Upper lobe of left lung (tissue), 6 donors: ENCODE results near the gene DGCR8. TPM values are rescaled to one million over a fixed set of nuclear protein-coding genes. Genes with fewer than 3 reads are reported as not detected.

Experiments
- ATAC-seq, 2 donors: fragments of 200-7000 bp; cut with Tn5 transposase; one replicate each; pipeline ENCODE4 v1.9.1; 2022; ENCODE audit warnings: mild to moderate bottlenecking in 2 of 2, moderate library complexity in 2 of 2; ENCODE audit not compliant: low FRiP score in 2 of 2
- DNase-seq, 2 donors: peaks; one replicate each; pipeline ENCODE4 v3.0.0-alpha.2; 2019 to 2020
- H3K27ac ChIP-seq, 4 donors: fragments of 200-600 bp; sonication (generic); one replicate each; pipeline ENCODE4 v1.5.1; 2016 to 2019
- H3K27me3 ChIP-seq, 4 donors: fragments of 200-600 bp; sonication (generic); one replicate each; pipeline ENCODE4 v1.5.1; 2017 to 2019
- H3K36me3 ChIP-seq, 4 donors: fragments of 200-600 bp; sonication (generic); one replicate each; pipeline ENCODE4 v1.5.1; 2016 to 2019
- H3K4me1 ChIP-seq, 4 donors: fragments of 200-600 bp; sonication (generic); one replicate each; pipeline ENCODE4 v1.5.1; 2018 to 2019
- H3K4me3 ChIP-seq, 4 donors: fragments of 200-600 bp; sonication (generic); one replicate each; pipeline ENCODE4 v1.5.1; 2017 to 2019; ENCODE audit warnings: mild to moderate bottlenecking in 2 of 4, moderate library complexity in 1 of 4
- H3K9me3 ChIP-seq, 4 donors: fragments of 200-600 bp; sonication (generic); one replicate each; pipeline ENCODE4 v1.5.1; 2018 to 2019
- EP300 ChIP-seq, 4 donors: sonication (generic); formaldehyde crosslinking; IDR thresholded peaks; one replicate each; pipeline ENCODE4 v1.5.1; 2017; ENCODE audit warnings: antibody characterized with exemption in 4 of 4, control low read depth in 2 of 4
- POLR2A ChIP-seq, 4 donors: fragments of 450-650 bp; IDR thresholded peaks; one replicate each; pipeline ENCODE4 v1.5.1; 2016 to 2017; ENCODE audit warnings: antibody characterized with exemption in 4 of 4, mild to moderate bottlenecking in 2 of 4
- POLR2AphosphoS5 ChIP-seq, 2 donors: sonication (generic); formaldehyde crosslinking; IDR thresholded peaks; one replicate each; pipeline ENCODE4 v1.5.1; 2017; ENCODE audit warnings: antibody characterized with exemption in 2 of 2
- WGBS, 2 donors: methylation state at CpG; one replicate each; pipeline ENCODE4 v1.1.5; 2017 to 2018; 5-methylcytosine and 5-hydroxymethylcytosine counted together
- total RNA-seq, 6 donors: library from RNA; depleted of rRNA in 4 of 6; stranded (reverse); fragments of >200 nt in 4 of 6; gene quantifications; one replicate each; pipeline versions ENCODE4 v1.1.0 to v1.2.1, GENCODE V29; 2016 to 2021
- TF ChIP-seq, protein P1 (sequence below), 6 experiments: fragments of 450-650 bp in 4 of 6; fragments of 200-600 bp in 2 of 6; sonication (generic) in 2 of 6; IDR thresholded peaks; one replicate each; pipeline ENCODE4 v1.5.1; 2016 to 2019; ENCODE audit warnings: antibody characterized with exemption in 6 of 6
- donor health status: DM: no; HTN: no; CAD: no; lungs with moderate emphysema.
- donor health status: DM: no; HTN: yes; CAD: no; lungs with severe emphysema.

DGCR8 gene
- total RNA-seq, 6 donors from 2014 or later, result 27.7 to 95.3 (median 33.1) TPM

DNA sequence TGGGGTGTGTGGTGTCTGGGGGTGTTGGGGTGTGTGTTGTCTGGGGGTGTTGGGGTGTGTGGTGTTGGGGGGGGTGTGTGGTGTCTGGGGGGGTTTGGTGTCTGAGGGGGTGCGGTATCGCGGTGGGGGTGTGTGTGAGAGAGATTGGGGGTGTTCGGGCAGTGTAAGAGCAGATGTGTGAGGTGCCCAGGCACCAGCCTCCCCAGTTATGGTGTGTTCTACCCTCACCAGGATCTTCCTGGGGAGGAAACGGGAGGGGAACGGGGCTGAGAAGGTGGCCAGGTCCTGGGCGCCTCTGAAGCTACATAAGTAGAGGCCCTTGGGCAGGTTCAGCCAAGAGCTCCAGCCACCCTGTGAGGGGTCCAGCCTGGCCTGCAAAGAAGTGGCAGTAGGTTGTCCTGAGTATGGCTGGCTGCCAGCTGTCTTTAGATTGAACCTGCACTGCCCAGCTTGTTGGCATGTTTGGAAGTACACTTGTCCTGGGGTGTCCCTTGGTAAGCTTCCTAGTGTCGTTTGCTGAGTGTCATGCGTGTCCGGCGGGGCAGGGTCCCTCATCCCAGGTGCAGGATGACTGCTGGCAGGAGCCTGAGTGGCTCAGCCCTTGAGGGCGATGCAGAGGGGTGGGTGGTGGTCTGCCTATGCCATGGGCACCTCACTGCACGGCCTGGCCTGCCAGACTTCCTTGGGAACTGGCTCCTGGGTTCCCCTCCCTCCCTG, 43.5 kb downstream of the DGCR8 start:
- Histone ChIP-seq H3K27me3 (no peaks in the 10 kb centered on the region), H3K4me3 (no peak overlapping the region), H3K36me3 (peaks cover 6 to 80% (median 61%) of the 10 kb centered on the region in 4 donors), H3K27ac (no peak overlapping the region), H3K9me3 (no peaks in the 10 kb centered on the region), H3K4me1 (peaks cover 3 to 17% (median 11%) of the 10 kb centered on the region in 4 donors)
- WGBS, 2 donors, result 80 to 90% methylated on average over 4 to 13 of the region's 13 CpGs
- no peak for ATAC-seq
- TF ChIP-seq POLR2AphosphoS5 (IDR thresholded peaks at IDR 0.05) (no peak), EP300 (IDR thresholded peaks at IDR 0.05) (no peak), POLR2A (IDR thresholded peaks at IDR 0.05) (no peak)
- TF ChIP-seq, protein P1, sequence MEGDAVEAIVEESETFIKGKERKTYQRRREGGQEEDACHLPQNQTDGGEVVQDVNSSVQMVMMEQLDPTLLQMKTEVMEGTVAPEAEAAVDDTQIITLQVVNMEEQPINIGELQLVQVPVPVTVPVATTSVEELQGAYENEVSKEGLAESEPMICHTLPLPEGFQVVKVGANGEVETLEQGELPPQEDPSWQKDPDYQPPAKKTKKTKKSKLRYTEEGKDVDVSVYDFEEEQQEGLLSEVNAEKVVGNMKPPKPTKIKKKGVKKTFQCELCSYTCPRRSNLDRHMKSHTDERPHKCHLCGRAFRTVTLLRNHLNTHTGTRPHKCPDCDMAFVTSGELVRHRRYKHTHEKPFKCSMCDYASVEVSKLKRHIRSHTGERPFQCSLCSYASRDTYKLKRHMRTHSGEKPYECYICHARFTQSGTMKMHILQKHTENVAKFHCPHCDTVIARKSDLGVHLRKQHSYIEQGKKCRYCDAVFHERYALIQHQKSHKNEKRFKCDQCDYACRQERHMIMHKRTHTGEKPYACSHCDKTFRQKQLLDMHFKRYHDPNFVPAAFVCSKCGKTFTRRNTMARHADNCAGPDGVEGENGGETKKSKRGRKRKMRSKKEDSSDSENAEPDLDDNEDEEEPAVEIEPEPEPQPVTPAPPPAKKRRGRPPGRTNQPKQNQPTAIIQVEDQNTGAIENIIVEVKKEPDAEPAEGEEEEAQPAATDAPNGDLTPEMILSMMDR (IDR thresholded peaks at IDR 0.05), result no peak
- DNase-seq, result peak in 1 of 2 donors; percentile 36

DNA sequence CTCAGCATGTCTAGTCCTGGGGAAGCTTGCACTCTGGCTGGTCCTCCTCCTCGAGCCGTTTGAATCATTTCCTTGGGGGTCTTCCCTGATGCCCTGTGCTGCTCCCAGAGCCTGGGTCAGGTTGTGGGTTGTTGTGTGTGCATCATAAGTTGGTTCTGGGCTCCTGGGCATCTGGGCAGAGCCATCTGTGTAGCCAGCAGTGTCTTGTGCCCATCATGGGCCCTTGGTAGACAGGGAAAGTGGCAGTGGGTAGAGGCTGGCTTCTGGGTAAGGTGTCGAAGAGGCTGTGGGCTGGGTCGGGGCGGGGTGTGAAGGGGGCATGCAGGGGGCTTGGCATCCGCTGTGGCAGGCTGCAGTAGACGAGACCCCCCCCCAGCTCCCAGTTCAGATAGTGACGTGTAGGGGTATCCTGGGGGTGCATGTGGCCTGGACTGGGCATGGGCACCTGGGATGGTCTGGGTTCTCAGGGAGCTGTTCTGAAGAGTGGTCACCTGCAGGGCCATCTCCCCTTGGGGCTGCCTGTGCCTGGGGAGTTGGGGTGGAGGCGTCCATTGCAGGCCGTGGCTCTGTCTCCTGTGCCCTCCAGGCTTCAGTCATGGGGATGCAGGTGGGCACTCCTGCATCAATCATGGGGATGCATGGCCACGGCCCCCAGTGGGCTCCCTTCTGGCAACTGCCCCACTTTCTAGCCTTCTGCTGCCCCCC, 44.2 kb downstream of the DGCR8 start:
- TF ChIP-seq EP300 (IDR thresholded peaks at IDR 0.05), result no peak
- no peak for TF ChIP-seq POLR2AphosphoS5 (IDR thresholded peaks at IDR 0.05)
- TF ChIP-seq, protein P1 (IDR thresholded peaks at IDR 0.05), result no peak
- TF ChIP-seq POLR2A (IDR thresholded peaks at IDR 0.05), result no peak
- Histone ChIP-seq H3K36me3 (peaks cover 6 to 78% (median 59%) of the 10 kb centered on the region in 4 donors), H3K4me3 (no peak overlapping the region), H3K4me1 (peaks cover 0 to 10% (median 4%) of the 10 kb centered on the region in 4 donors), H3K27ac (no peak overlapping the region), H3K9me3 (no peaks in the 10 kb centered on the region), H3K27me3 (no peaks in the 10 kb centered on the region)
- peak in 1 of 2 donors; percentile 29 for DNase-seq
- WGBS, 2 donors, result 95 to 98% methylated on average over 8 to 10 of the region's 11 CpGs
- ATAC-seq, result no peak

DNA sequence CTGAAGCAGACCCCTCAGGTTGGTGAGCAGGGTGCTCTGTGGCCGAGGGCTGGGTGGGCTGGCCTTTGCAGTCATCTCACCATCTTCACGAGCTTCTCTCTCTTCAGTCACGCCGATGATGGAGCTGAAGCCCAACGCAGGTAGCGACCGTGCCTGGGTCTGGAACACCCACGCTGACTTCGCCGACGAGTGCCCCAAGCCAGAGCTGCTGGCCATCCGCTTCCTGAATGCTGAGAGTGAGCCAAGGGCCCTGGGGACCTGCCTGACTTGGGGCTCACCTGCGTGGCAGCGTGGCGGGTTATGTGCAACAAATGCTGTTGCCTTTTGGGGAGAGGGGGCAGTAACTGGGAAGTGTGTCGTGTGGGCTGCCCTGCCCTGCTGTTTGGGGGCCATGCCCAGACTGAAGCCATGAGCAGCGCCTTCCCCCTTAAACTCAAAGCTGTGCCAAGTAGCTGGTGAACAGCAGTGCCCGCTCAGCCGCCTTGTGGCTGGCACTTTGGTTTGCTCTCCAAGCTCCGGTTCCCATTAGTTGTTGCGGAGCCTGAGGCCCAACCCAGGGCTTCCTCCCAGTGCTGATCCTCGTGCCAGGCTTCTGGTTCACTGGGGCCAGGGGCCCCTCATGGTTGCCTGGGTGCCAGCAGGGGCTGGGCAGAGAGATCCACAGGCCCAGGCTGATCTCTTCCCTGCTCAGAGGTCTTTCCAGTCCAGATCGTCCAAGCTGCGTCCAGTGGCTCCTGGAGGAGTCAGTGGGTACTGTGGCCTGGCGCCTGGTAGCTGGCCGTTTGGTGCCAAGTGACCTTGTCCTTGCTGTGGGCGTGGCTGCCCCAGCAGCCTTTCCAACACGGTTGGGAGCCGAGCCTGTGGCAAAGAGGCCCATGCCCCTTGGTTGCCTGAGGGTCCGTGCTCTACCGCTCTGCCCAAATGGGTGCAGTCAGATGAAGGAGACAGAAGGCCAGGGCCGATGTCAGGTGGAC, 45.4 kb downstream of the DGCR8 start:
- H3K36me3 ChIP-seq, result peaks cover 0 to 65% (median 50%) of the 10 kb centered on the region in 4 donors
- H3K27me3 ChIP-seq, result no peaks in the 10 kb centered on the region
- no peak overlapping the region for H3K27ac ChIP-seq
- DNase-seq (peak in 1 of 2 donors; percentile 60), ATAC-seq (no peak)
- H3K4me1 ChIP-seq, result peaks cover 0 to 6% (median 3%) of the 10 kb centered on the region in 4 donors
- H3K4me3 ChIP-seq, result no peak overlapping the region
- TF ChIP-seq POLR2AphosphoS5 (IDR thresholded peaks at IDR 0.05), result no peak
- TF ChIP-seq EP300 (IDR thresholded peaks at IDR 0.05), result no peak
- TF ChIP-seq, protein P1 (IDR thresholded peaks at IDR 0.05), result no peak
- TF ChIP-seq POLR2A (IDR thresholded peaks at IDR 0.05), result no peak
- 91 to 95% methylated on average over 13 to 32 of the region's 32 CpGs for WGBS, 2 donors
- no peaks in the 10 kb centered on the region for H3K9me3 ChIP-seq

DNA sequence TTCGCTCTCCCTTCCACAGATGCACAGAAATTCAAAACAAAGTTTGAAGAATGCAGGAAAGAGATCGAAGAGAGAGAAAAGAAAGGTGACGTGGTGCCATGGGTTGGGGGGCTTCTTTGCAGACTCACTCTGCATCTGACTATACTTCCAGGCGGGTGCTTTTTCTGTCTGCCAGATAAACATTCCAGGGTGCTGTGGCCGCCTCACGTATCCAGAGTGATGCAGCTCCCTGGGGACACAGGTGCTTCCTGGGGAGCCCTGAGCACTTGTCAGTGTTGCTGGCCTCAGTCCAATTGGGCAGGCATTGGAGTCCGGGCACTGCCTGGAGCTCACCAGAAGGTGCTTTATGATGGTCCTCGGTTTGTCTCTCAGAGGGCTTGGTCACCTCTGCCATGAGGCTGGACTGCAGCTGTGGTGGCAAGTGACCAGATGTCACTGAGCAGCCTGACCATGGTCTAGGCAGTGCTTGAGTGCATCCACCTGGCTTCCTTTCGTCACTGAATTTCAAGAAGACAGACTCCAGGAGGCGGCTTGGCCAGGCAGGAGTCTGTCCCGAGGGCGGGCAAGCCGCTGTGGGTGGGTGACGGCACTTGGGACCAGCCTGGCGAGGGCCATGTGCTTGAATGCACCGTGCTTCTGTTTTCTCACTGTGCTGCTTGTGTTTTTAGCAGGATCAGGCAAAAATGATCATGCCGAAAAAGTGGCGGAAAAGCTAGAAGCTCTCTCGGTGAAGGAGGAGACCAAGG, 46.4 kb downstream of the DGCR8 start:
- 88 to 92% methylated on average over 15 to 19 of the region's 19 CpGs for WGBS, 2 donors
- peak in 1 of 2 donors; percentile 70 for DNase-seq
- no peak overlapping the region for H3K4me3 ChIP-seq
- H3K9me3 ChIP-seq, result no peaks in the 10 kb centered on the region
- H3K4me1 ChIP-seq, result peaks cover 0 to 11% (median 8%) of the 10 kb centered on the region in 4 donors
- no peaks in the 10 kb centered on the region for H3K27me3 ChIP-seq
- TF ChIP-seq POLR2AphosphoS5 (IDR thresholded peaks at IDR 0.05), result no peak
- no peak for ATAC-seq
- H3K36me3 ChIP-seq, result peaks cover 0 to 55% (median 43%) of the 10 kb centered on the region in 4 donors
- no peak overlapping the region for H3K27ac ChIP-seq
